HG03460 (cell line): Measurements from ENCODE around the gene SYNDIG1.

ENCODE experiments used
- ATAC-seq: cut with Tn5 transposase; IDR thresholded peaks from one replicate; pipeline ENCODE4 v1.9.1; 2021; ENCODE audit not compliant: unreplicated experiment

The SYNDIG1 gene

GRCh38 chr20:24470746-24471582, 1.5 kb downstream of the SYNDIG1 start:
- no peak for ATAC-seq

DNA sequence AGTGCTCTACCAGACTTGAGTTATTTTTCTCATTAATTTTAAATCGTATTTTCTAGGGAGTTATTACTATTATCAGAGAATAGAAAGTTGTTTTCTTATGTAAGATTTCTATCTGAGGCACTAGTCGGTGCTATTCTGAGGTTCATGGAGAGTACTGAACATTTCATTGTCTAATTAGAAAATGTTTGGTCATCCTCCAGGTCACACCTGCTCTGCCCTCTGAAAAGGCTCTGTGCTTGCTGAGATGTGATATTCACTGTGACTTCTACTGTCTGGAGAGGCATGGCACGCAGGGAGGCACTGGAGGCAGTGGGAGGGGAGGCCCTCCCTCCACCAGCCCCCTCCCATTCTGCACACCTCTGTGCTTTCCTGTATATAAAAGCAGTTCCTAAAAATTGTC, 3.0 kb downstream of the SYNDIG1 start:
- ATAC-seq, result no peak

GRCh38 chr20:24473435-24474223, 4.2 kb downstream of the SYNDIG1 start:
- ATAC-seq, result no peak

- no peak for ATAC-seq
These were observed 8.6 kb downstream of the SYNDIG1 start for GRCh38 chr20:24477831-24478547.

DNA sequence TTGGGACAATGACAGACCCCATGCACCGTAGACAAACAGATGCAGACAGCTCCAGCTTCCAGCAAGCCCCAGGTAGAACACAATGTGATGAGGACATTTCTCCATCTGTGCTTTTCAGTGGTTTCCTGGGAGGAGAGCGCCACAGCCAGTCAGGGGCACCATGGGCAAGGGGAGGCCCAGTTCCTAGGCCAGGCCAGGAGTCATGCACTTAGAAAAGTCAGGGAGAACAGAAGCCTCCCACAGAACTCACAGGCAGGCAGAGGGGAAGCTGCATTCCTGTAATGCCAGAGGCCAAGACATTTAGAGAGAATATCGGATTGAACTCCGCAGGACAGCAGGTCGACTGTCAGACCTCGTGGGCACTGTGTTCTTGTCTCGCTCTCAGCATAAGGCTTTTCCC, 9.2 kb downstream of the SYNDIG1 start:
- no peak for ATAC-seq

DNA sequence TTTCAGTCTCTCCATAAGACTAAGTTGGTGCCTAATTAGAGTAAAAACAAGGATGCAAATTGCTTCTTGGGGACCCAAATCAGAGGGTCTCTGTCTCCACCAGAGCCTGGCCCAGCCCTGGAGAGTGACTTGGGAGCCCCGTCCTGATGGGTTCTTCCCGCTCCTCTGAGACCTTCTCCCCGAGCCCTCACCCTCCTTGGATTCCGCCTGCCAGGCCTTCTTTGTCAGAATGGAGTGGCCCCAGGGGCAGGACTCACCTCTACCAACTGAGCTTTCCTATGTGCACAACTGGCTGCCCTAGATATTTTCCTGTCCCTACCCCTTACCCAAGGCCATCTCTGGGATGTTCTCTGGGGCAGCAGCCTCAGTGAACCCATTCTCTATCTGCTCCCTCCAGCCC, 9.7 kb downstream of the SYNDIG1 start:
- ATAC-seq, result no peak

DNA sequence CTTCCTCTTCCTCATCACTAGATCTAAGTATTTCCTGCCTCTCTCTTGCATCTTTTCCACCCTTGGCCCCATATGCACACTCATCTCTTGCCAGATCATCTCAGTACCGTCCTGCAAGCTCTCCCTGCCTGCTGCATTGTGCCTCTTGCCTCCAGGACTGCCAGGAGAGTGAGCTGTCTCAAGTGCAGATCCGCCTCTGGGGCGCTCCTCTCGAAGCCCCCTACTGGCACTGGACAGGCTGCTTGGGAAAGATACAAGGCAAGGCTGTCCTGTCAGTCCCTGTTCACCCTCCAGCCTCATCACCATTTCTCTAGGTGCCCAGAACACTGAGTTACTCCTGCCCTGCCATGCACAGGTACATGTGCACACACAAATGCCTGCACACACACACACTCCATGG, 10.2 kb downstream of the SYNDIG1 start:
- ATAC-seq, result no peak

DNA sequence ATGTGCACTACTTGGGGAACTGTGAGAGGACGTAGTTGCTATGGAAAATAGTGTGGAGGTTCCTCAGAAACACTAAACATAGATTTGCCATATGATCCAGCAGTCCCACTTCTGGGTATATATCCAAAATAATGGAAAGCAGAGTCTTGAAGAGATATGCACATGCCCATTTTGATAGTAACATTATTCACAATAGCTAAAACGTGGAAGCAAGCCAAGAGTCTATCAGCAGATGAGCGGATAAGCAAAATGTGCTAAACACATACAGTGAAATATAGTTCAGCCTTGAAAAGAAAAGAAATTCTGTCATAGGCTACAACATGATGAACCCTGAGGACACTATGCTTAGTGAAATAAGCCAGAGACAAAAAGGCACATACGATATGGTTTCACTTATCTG, 11.1 kb downstream of the SYNDIG1 start:
- ATAC-seq, result no peak

- ATAC-seq, result no peak
These were observed 11.7 kb downstream of the SYNDIG1 start for GRCh38 chr20:24481173-24481572.

DNA sequence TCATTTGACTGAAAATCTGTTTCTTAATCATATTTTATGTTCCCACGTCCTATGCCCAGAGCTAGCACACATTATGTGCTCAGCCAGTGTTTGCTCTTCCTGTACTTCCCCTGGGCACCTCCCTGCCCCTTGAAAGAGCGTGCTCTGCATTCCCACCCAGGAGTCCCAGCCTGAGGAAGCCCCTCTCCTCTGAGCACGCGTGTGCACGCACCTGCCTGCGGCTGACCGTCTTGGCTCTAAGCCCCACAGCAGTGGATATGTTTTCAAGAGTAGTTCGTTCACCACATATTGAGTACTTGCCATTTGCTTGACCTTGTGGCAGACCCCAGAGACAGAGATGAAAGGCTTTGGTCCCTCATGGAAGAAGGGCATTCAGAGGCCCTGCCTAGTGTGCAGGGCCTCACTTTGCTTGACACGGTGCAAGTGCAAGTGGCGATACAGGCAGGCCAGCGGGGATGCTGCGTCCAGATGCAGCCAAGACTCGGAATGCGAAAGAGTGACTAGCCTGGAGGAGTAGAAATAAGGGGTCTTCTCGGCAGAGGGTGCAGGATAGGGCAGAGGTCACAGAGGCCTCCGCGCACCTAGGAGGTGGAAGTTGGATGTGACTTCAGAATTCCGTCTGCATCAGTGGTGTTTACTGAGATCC, 14.1 kb downstream of the SYNDIG1 start:
- no peak for ATAC-seq

- no peak for ATAC-seq
These were observed 14.6 kb downstream of the SYNDIG1 start for GRCh38 chr20:24484081-24484450.

DNA sequence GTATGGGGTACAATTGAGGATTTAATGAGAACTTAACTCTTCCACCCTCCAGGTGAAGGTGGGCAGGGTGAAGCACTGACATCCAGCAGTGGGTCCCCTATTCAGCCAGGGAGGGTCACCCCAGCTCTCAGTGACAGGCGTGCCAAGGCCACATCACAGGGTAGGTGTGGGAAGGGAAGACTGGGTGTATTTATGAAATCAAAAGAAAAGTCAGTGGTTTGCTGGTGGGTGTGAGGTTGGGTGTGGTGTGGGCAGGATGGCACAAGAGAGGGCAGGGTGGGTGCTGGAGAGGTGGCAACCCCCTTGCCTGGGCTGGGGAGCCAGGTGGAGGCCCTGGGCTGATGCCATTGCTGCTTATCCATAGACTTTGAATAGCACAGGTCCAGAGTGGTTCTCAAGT, 16.6 kb downstream of the SYNDIG1 start:
- ATAC-seq, result no peak

DNA sequence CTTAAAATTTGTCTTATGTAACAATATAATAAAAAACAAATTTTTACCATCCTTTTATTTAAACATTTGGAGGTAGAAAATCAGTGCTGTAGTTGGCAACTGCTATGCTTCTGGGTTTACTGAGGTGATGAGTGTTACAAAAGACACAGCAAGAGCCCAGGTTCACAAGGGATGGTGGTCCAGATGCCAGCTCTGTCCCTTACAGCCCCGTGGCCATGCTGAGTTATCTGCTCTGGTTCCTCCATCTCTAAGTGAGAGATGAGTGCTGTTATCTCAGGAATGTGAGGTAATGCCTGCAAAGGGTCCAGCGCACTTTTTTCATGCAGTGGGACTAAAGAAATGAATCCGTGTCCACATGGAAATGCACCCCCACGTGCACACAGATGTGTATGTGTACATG, 17.8 kb downstream of the SYNDIG1 start:
- ATAC-seq, result no peak

GRCh38 chr20:24487648-24488047, 18.2 kb downstream of the SYNDIG1 start:
- ATAC-seq, result no peak

DNA sequence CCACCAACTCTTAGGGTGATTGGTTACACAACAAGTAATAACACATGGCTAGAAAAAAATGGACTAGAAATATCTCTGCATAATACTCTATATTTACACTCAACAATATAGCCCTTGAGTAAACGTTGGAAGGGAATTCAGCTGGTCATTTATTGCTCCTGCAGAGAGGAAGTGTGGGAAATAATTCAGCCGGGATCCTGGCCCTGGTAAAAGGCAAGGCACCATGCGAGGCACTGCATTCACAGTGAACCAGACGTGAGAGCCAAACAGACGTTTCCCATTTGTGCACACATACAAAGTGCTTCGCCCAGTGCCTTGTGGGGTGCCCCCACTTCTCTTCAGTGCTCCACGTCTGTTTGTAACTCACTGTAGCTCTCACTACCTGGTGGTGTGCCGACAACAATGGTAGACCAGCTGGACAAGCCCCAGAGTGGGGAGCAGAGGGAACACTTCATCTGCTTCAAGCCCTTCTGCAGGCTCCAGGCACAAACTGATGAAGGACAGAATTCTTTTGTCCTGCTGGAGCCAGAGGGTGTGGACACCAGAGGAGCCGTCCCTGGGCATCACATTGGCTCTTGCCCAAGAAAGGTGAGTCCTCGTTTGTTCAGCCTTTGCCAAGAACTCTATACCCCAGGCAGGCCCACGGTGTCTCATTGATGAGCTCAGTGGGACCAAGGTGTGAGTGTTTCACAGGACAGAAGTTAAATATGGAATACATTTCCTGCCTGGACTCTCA, 18.8 kb downstream of the SYNDIG1 start:
- no peak for ATAC-seq

- ATAC-seq, result no peak
These were observed 19.4 kb downstream of the SYNDIG1 start for GRCh38 chr20:24488800-24489175.

DNA sequence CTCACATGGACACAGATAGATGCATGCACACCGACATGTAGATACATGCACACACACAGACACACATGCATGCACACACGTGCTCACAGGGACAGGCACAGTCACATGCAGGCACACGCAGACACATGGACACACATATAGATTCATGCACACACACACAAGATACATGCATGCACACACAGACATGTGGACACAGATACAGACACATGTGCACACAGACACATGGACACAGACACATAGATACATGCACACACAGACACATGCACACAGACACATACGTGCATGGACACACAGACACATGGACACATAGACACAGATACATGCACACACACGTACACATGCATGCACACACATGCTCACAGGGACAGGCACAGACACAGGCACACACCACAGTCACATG, 19.8 kb downstream of the SYNDIG1 start:
- ATAC-seq, result no peak

DNA sequence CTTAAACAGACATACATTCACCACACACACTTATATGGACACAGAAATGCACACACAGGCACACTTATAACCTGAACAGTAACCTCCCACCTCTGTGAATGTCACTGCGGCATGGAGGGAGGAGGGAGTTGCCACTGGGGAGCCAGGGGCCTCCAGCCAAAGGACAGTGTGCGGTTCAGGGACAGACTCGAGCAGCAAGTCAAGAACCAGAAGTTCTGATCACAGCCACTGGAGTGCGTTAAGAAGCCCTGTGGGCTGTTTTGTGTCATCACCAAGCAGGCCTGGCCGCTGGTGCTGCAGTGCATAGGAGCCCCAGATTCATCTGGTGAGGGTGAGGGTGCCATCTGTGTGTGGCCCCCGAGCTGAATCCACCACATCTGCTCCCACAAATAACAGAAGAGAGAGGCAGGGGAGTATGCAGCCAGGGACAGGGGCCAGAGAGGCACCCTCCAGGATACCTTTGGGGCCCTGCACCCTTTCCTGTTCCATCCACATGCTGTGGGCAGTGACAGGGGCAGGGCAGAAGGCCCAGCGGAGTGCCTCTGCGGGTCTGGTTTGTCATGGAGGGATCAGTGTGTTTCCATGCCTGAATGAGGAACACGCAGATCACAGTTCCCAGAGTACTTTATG, 20.3 kb downstream of the SYNDIG1 start:
- ATAC-seq, result no peak

DNA sequence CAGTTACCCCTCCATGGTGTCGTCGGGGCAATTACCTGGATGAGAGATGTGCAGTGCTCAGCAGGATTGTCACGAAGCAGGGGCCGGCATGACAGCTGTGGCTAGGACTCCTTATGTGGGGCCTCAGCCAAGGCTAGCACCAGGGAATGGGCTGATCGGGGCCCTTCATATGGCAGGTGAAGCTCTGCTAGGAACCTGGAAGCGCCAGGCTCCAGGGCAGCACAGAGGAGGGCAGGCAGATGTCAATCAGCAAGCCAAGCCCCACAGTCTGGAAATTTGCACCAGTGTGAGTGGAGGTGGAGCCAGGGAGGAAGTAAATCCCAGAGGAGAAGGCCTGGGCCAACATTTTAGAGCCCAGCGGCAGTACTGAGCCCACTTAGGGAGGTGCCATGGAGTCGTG, 21.2 kb downstream of the SYNDIG1 start:
- ATAC-seq, result no peak
